ENCODE data around the gene COIL. TPM values are rescaled to one million over a fixed set of nuclear protein-coding genes. Genes with fewer than 3 reads are reported as not detected.
"Not testable (repeated sequence)": the region's sequence is repeated elsewhere in the genome, so short reads cannot be mapped to it uniquely, and the experiment has no call there.

COIL gene
- total and polyA plus RNA-seq, 2 donors (not counting 3 experiments of a cell fraction or from before 2014, with no cell fraction given) = 4.2 to 20.6 TPM

GRCh38 chr17:56939869-56940484 lies 20.9 kb downstream of the COIL start:
- H2AFZ ChIP-seq (ENCODE audit: low read depth, low read length) = no peak overlapping the region
- H3K79me2 ChIP-seq (ENCODE audit: control insufficient read depth, insufficient read depth, low read length) = no peaks in the 10 kb centered on the region
- CTCF ChIA-PET = interaction anchor here (0.6 to 8.1 kb wide), 23 partner anchors 11 to 441 kb away, joined by 3 to 148 read pairs (median 4); partner anchors contain the start of gene NOG
- H3K9me3 ChIP-seq (replicated peaks; ENCODE audit: control insufficient read depth, insufficient read depth, low read length) = no peaks in the 10 kb centered on the region
- H3K9me1 ChIP-seq (replicated peaks; ENCODE audit: control insufficient read depth, extremely low read depth, insufficient read depth, low read length) = no peaks in the 10 kb centered on the region
- peak overlapping the region; percentile 35 for H3K27ac ChIP-seq (ENCODE audit: insufficient read depth, low read depth, low read length)
- POLR2A ChIA-PET = no interaction called here
- DNase-seq (ENCODE audit: low read depth, low spot score) (peak; percentile 77), FAIRE-seq (peak; percentile 81)
- no peak overlapping the region for H3K9ac ChIP-seq (replicated peaks; ENCODE audit: extremely low read depth, insufficient read depth, low read length)
- H3K27me3 ChIP-seq (ENCODE audit: control insufficient read depth in 2 of 2, insufficient read depth in 2 of 2, low read length in 2 of 2) = no peaks in the 10 kb centered on the region
- intact Hi-C loops (cut with micrococcal nuclease) = loop anchor here (1.0 kb wide), 4 partner anchors 48 to 348 kb away; no protein-coding TSS in a partner anchor
- no peak overlapping the region for H3K4me3 ChIP-seq (replicated peaks in 1 of 3; ENCODE audit: insufficient read depth in 1 of 3, low read depth in 1 of 3, low read length in 3 of 3)
- H3K4me2 ChIP-seq (ENCODE audit: insufficient read depth, low read length) = no peak overlapping the region
- peaks cover 24% of the 10 kb centered on the region for H3K4me1 ChIP-seq (ENCODE audit: control insufficient read depth, extremely low read depth, insufficient read depth, low read length)
- peak; percentile 51 to 53 for TF ChIP-seq CTCF (IDR thresholded peaks at IDR 0.05; ENCODE audit: extremely low read depth in 1 of 2, insufficient read depth in 1 of 2, low read depth in 1 of 2, low read length in 2 of 2)
- no peak for TF ChIP-seq GATA2 (IDR thresholded peaks at IDR 0.05; ENCODE audit: insufficient read depth, insufficient read length, low read depth, low read length)
- no TSS peak for BruUV-seq (replicated peaks)
- H3K36me3 ChIP-seq (ENCODE audit: control insufficient read depth in 2 of 2, extremely low read depth in 1 of 2, insufficient read depth in 2 of 2, low read length in 2 of 2) = peaks cover 4 to 6% of the 10 kb centered on the region in 2 experiments
- dilution Hi-C loops (cut with MboI; ENCODE audit: extremely low pct_ligation_motif_present, low sequenced_read_pairs) = no loop called here
- no peaks in the 10 kb centered on the region for H4K20me1 ChIP-seq (replicated peaks; ENCODE audit: control insufficient read depth, extremely low read depth, insufficient read depth, low read length)

GRCh38 chr17:56938206-56938605 lies 22.6 kb downstream of the COIL start:
- BruUV-seq (replicated peaks); intact Hi-C loops (cut with micrococcal nuclease): not testable (repeated sequence)
- POLR2A ChIA-PET = interaction anchor here (1.0 kb wide), 1 partner anchor 24 kb away, joined by 5 read pairs; the partner anchor contains the start of gene TRIM25

More at GRCh38 chr17:56938206-56938605, 22.6 kb downstream of the COIL start:
- H4K20me1 ChIP-seq (replicated peaks; ENCODE audit: control insufficient read depth, extremely low read depth, insufficient read depth, low read length); H2AFZ ChIP-seq (ENCODE audit: low read depth, low read length); H3K36me3 ChIP-seq (ENCODE audit: control insufficient read depth in 2 of 2, extremely low read depth in 1 of 2, insufficient read depth in 2 of 2, low read length in 2 of 2); H3K9me3 ChIP-seq (replicated peaks; ENCODE audit: control insufficient read depth, insufficient read depth, low read length); H3K9me1 ChIP-seq (replicated peaks; ENCODE audit: control insufficient read depth, extremely low read depth, insufficient read depth, low read length); H3K27me3 ChIP-seq (ENCODE audit: control insufficient read depth in 2 of 2, insufficient read depth in 2 of 2, low read length in 2 of 2); dilution Hi-C loops (cut with MboI; ENCODE audit: extremely low pct_ligation_motif_present, low sequenced_read_pairs); H3K79me2 ChIP-seq (ENCODE audit: control insufficient read depth, insufficient read depth, low read length): not testable (repeated sequence)
- peak overlapping the region; percentile 89 for H3K4me2 ChIP-seq (ENCODE audit: insufficient read depth, low read length)
- peaks cover 24% of the 10 kb centered on the region for H3K4me1 ChIP-seq (ENCODE audit: control insufficient read depth, extremely low read depth, insufficient read depth, low read length)
- FAIRE-seq (peak; percentile 70), DNase-seq (ENCODE audit: low read depth, low spot score) (peak; percentile 67)
- peak overlapping the region in 1 of 3 experiments; percentile 30 for H3K4me3 ChIP-seq (replicated peaks in 1 of 3; ENCODE audit: insufficient read depth in 1 of 3, low read depth in 1 of 3, low read length in 3 of 3)
- H3K9ac ChIP-seq (replicated peaks; ENCODE audit: extremely low read depth, insufficient read depth, low read length) = peak overlapping the region; percentile 41
- CTCF ChIA-PET = interaction anchor here (0.7 to 1.1 kb wide), 5 partner anchors 33 to 158 kb away, joined by 3 to 25 read pairs (median 4); no protein-coding TSS in a partner anchor
- TF ChIP-seq FOS (IDR thresholded peaks at IDR 0.05; ENCODE audit: borderline replicate concordance, insufficient read depth, low read length) = peak; percentile 47
- TF ChIP-seq JUN (IDR thresholded peaks at IDR 0.05; ENCODE audit: borderline replicate concordance, insufficient read depth, insufficient read length, low read depth) = peak; percentile 35
- H3K27ac ChIP-seq (ENCODE audit: insufficient read depth, low read depth, low read length) = peak overlapping the region; percentile 78
